HEK293 (cell line): ENCODE measurements around the gene DMD.

Experiments used
- CTCF ChIA-PET: fragments of 350-600 bp; formaldehyde crosslinking; extraction: SDS; loops from one replicate; lab custom pipeline; 2021; ENCODE audit warnings: antibody characterized with exemption; lab: Yijun Ruan, JAX
- POLR2A ChIA-PET: fragments of 300-600 bp; formaldehyde crosslinking; extraction: SDS; loops from one replicate; lab custom pipeline; 2020; ENCODE audit warnings: antibody characterized with exemption, inconsistent platforms; lab: Yijun Ruan, JAX
- H3K27ac ChIP-seq: fragments of 200-500 bp; sonication (Bioruptor generic); 2 replicates; pipeline ENCODE4 v1.5.1; 2014; ENCODE audit warnings: low read depth, low read length, control low read depth, inconsistent platforms; ENCODE audit errors: extremely low read depth
- H3K36me3 ChIP-seq, 2 experiments: fragments of 200-500 bp in 1 of 2; sonication (Bioruptor generic) in 1 of 2; 1 replicate in 1 of 2; 2 replicates in 1 of 2; pipeline ENCODE4 v1.5.1; 2014 to 2017; ENCODE audit warnings: inconsistent platforms in 2 of 2, low read length in 2 of 2; ENCODE audit not compliant: control insufficient read depth in 2 of 2, insufficient read depth in 1 of 2
- H3K4me1 ChIP-seq: fragments of 200-500 bp; sonication (Bioruptor generic); 2 replicates; pipeline ENCODE4 v1.5.1; 2014; ENCODE audit warnings: mild to moderate bottlenecking, low read length, inconsistent platforms; ENCODE audit not compliant: control insufficient read depth, insufficient read depth
- H3K4me3 ChIP-seq: 2 replicates; pipeline ENCODE4 v1.5.1; 2011; ENCODE audit warnings: low read depth, mild to moderate bottlenecking, control low read depth, low read length, moderate library complexity
- H3K9me3 ChIP-seq: fragments of 200-500 bp; sonication (Bioruptor generic); 2 replicates; pipeline ENCODE4 v1.5.1; 2014; ENCODE audit warnings: low read depth, low read length, inconsistent platforms; ENCODE audit not compliant: control insufficient read depth, insufficient read depth
- GLI2 ChIP-seq: fragments of 450-650 bp; formaldehyde crosslinking; IDR thresholded peaks from 2 replicates; pipeline ENCODE4; 2017; ENCODE audit warnings: missing biosample characterization, missing genetic modification characterization, low read depth, borderline replicate concordance
- KLF7 ChIP-seq: fragments of 450-650 bp; formaldehyde crosslinking; IDR thresholded peaks from 2 replicates; pipeline ENCODE4 v1.5.1; 2016; ENCODE audit warnings: missing biosample characterization, missing genetic modification characterization, borderline replicate concordance
- MYNN ChIP-seq: fragments of 450-650 bp; formaldehyde crosslinking; IDR thresholded peaks from 2 replicates; pipeline ENCODE4 v1.5.1; 2016; ENCODE audit warnings: missing biosample characterization, missing genetic modification characterization, borderline replicate concordance
- TCF7L2 ChIP-seq: IDR thresholded peaks from 2 replicates; pipeline ENCODE4 v1.6.1; 2011; ENCODE audit warnings: low read depth, mild to moderate bottlenecking, inconsistent platforms, low read length, moderate library complexity, borderline replicate concordance
- ZFP69B ChIP-seq: fragments of 450-650 bp; formaldehyde crosslinking; IDR thresholded peaks from 2 replicates; pipeline ENCODE4 v1.5.1; 2016; ENCODE audit warnings: missing biosample characterization, missing genetic modification characterization
- ZNF10 ChIP-seq: fragments of 450-650 bp; formaldehyde crosslinking; IDR thresholded peaks from 2 replicates; pipeline ENCODE4 v1.5.1; 2017; ENCODE audit warnings: missing biosample characterization, missing genetic modification characterization
- ZNF214 ChIP-seq: fragments of 450-650 bp; formaldehyde crosslinking; IDR thresholded peaks from 2 replicates; pipeline ENCODE4 v1.5.1; 2017; ENCODE audit warnings: missing biosample characterization, mild to moderate bottlenecking, missing genetic modification characterization, borderline replicate concordance
- ZNF266 ChIP-seq: fragments of 450-650 bp; formaldehyde crosslinking; IDR thresholded peaks from 2 replicates; pipeline ENCODE4 v1.5.1; 2016; ENCODE audit warnings: missing biosample characterization, missing genetic modification characterization, low read depth
- ZNF341 ChIP-seq: fragments of 450-650 bp; formaldehyde crosslinking; IDR thresholded peaks from 2 replicates; pipeline ENCODE4; 2016; ENCODE audit warnings: low read depth, missing biosample characterization, missing genetic modification characterization
- ZNF350 ChIP-seq: fragments of 450-650 bp; formaldehyde crosslinking; IDR thresholded peaks from 2 replicates; pipeline ENCODE4 v1.5.0; 2017; ENCODE audit warnings: missing biosample characterization, mild to moderate bottlenecking, missing genetic modification characterization
- ZNF514 ChIP-seq: fragments of 450-650 bp; formaldehyde crosslinking; IDR thresholded peaks from 2 replicates; pipeline ENCODE4 v1.5.1; 2016; ENCODE audit warnings: missing biosample characterization, missing genetic modification characterization
- ZNF660 ChIP-seq: fragments of 450-650 bp; IDR thresholded peaks from 2 replicates; pipeline ENCODE4 v1.5.1; 2018; ENCODE audit warnings: missing biosample characterization, mild to moderate bottlenecking, missing genetic modification characterization
- ZNF677 ChIP-seq: fragments of 450-650 bp; IDR thresholded peaks from 2 replicates; pipeline ENCODE4 v1.5.0; 2018; ENCODE audit warnings: missing biosample characterization, mild to moderate bottlenecking, missing genetic modification characterization, moderate library complexity
- TF ChIP-seq, protein P1 (sequence below): fragments of 450-650 bp; IDR thresholded peaks from 2 replicates; pipeline ENCODE4 v1.5.1; 2018; ENCODE audit warnings: missing biosample characterization, mild to moderate bottlenecking, missing genetic modification characterization
- TF ChIP-seq, protein P2 (sequence below): fragments of 450-650 bp; formaldehyde crosslinking; IDR thresholded peaks from 2 replicates; pipeline ENCODE4 v1.5.1; 2017; ENCODE audit warnings: missing biosample characterization, missing genetic modification characterization
- TF ChIP-seq, protein P3 (sequence below): fragments of 450-650 bp; formaldehyde crosslinking; IDR thresholded peaks from 2 replicates; pipeline ENCODE4 v1.5.1; 2016; ENCODE audit warnings: missing biosample characterization, missing genetic modification characterization

The DMD gene

DNA sequence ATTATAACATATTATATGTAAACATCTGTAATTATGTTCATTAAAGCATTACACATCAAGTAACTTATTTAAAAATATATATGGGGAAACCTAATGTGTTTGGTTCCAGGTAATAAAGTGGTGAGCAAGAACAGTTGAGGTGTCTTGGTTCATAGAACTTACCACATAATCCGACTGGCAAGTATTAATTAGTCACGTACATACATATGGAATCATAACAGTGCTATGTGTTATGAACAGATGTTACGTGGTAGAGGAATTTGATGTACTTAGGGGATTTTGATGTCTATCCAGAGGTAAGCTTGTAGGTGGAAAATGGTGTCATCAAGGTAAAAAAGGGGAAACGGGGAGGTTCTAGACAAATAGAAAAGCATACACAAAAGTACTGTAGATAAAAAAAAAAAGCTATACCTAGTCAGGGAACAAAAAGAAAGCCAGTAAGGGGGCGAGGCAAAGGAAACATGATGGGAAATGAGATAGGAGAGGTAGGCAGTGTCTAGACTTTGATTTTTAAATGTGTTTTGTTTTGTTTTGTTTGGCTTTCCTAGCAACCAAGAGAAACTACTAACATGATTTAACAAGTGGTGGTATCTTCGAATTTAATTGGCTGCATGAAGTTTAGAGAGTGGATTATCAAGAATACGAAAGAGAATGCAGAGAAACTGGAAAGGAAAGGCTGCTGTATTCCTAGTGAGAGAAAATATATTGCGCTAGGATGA, 12.6 kb downstream of the DMD start:
- CTCF ChIA-PET: interaction anchor here (0.7 kb wide), 1 partner anchor 21 kb away, joined by 4 read pairs; no protein-coding TSS in a partner anchor
- TF ChIP-seq GLI2 (tag by site-specific recombination): no peak
- TF ChIP-seq, protein P1, sequence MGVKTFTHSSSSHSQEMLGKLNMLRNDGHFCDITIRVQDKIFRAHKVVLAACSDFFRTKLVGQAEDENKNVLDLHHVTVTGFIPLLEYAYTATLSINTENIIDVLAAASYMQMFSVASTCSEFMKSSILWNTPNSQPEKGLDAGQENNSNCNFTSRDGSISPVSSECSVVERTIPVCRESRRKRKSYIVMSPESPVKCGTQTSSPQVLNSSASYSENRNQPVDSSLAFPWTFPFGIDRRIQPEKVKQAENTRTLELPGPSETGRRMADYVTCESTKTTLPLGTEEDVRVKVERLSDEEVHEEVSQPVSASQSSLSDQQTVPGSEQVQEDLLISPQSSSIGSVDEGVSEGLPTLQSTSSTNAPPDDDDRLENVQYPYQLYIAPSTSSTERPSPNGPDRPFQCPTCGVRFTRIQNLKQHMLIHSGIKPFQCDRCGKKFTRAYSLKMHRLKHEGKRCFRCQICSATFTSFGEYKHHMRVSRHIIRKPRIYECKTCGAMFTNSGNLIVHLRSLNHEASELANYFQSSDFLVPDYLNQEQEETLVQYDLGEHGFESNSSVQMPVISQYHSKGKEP (tag by site-specific recombination): no peak
- TF ChIP-seq ZFP69B (tag by site-specific recombination): no peak
- no peak for TF ChIP-seq ZNF266 (tag by site-specific recombination)
- no peak for TF ChIP-seq KLF7 (tag by site-specific recombination)
- TF ChIP-seq ZNF341 (tag by site-specific recombination): no peak
- TF ChIP-seq ZNF514: no peak
- no peak for TF ChIP-seq ZNF660
- TF ChIP-seq TCF7L2: no peak
- TF ChIP-seq ZNF214: no peak
- no peaks in the 10 kb centered on the region for H3K36me3 ChIP-seq
- no peak overlapping the region for H3K27ac ChIP-seq
- H3K4me3 ChIP-seq: no peak overlapping the region
- no peaks in the 10 kb centered on the region for H3K9me3 ChIP-seq
- POLR2A ChIA-PET: no interaction called here
- no peaks in the 10 kb centered on the region for H3K4me1 ChIP-seq

DNA sequence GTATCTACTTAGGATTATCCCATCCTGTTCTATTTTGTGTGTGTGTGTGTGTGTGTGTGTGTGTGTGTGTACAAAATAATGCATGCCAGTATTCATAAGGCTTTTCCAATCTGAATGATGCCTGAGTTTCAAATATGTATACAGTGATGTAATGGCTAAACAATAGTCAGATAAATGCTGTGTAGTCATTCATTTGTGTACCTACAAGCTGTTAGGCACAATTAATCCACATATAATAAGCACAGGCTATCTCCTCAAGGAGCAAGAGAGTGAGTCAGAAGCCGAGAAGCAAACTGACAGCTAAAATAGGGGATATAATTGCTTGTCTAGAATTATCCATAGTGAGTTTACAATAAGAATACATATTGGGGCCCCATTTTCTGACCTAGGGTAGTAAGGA, 15.7 kb downstream of the DMD start:
- no peaks in the 10 kb centered on the region for H3K4me1 ChIP-seq
- CTCF ChIA-PET: no interaction called here
- POLR2A ChIA-PET: no interaction called here

More for the DNA sequence above, 15.7 kb downstream of the DMD start:
- no peak for TF ChIP-seq ZNF10
- TF ChIP-seq, protein P2, sequence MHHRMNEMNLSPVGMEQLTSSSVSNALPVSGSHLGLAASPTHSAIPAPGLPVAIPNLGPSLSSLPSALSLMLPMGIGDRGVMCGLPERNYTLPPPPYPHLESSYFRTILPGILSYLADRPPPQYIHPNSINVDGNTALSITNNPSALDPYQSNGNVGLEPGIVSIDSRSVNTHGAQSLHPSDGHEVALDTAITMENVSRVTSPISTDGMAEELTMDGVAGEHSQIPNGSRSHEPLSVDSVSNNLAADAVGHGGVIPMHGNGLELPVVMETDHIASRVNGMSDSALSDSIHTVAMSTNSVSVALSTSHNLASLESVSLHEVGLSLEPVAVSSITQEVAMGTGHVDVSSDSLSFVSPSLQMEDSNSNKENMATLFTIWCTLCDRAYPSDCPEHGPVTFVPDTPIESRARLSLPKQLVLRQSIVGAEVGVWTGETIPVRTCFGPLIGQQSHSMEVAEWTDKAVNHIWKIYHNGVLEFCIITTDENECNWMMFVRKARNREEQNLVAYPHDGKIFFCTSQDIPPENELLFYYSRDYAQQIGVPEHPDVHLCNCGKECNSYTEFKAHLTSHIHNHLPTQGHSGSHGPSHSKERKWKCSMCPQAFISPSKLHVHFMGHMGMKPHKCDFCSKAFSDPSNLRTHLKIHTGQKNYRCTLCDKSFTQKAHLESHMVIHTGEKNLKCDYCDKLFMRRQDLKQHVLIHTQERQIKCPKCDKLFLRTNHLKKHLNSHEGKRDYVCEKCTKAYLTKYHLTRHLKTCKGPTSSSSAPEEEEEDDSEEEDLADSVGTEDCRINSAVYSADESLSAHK (tag by site-specific recombination): no peak
- TF ChIP-seq ZNF350 (tag by site-specific recombination): no peak
- TF ChIP-seq MYNN (tag by site-specific recombination): no peak
- TF ChIP-seq, protein P3, sequence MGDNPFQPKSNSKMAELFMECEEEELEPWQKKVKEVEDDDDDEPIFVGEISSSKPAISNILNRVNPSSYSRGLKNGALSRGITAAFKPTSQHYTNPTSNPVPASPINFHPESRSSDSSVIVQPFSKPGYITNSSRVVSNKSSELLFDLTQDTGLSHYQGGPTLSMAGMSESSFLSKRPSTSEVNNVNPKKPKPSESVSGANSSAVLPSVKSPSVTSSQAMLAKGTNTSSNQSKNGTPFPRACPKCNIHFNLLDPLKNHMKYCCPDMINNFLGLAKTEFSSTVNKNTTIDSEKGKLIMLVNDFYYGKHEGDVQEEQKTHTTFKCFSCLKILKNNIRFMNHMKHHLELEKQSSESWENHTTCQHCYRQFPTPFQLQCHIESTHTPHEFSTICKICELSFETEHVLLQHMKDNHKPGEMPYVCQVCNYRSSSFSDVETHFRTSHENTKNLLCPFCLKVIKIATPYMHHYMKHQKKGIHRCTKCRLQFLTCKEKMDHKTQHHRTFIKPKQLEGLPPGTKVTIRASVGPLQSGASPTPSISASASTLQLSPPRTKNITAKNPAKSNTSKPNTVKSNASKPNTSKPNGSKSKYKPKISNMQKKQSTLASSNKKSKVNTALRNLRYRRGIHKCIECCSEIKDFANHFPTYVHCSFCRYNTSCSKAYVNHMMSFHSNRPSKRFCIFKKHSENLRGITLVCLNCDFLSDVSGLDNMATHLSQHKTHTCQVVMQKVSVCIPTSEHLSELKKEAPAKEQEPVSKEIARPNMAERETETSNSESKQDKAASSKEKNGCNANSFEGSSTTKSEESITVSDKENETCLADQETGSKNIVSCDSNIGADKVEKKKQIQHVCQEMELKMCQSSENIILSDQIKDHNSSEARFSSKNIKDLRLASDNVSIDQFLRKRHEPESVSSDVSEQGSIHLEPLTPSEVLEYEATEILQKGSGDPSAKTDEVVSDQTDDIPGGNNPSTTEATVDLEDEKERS: no peak
- no peak for TF ChIP-seq ZNF677 (tag by site-specific recombination)
- TF ChIP-seq, all 188 proteins: peak for 0
- Histone ChIP-seq H3K27ac (no peak overlapping the region), H3K9me3 (no peaks in the 10 kb centered on the region), H3K36me3 (no peaks in the 10 kb centered on the region), H3K4me3 (no peak overlapping the region)
